Kidney epithelial cell (primary cell): ENCODE data around the gene CYP2S1. TPM values are rescaled to one million over a fixed set of nuclear protein-coding genes. Genes with fewer than 3 reads are reported as not detected.

Source experiments
- DNase-seq: peaks from one replicate; pipeline ENCODE4 v3.0.0-alpha.2; 2010; ENCODE audit warnings: low read depth
- H3K27me3 ChIP-seq: 2 replicates; pipeline ENCODE4 v1.6.0; 2011; ENCODE audit warnings: low read length; ENCODE audit not compliant: control insufficient read depth, insufficient read depth
- H3K36me3 ChIP-seq: 2 replicates; pipeline ENCODE4 v1.5.1; 2011; ENCODE audit warnings: low read length; ENCODE audit not compliant: control insufficient read depth, insufficient read depth
- H3K4me3 ChIP-seq: 2 replicates; pipeline ENCODE4 v1.5.1; 2011; ENCODE audit warnings: low read depth, mild to moderate bottlenecking, control low read depth, low read length
- CTCF ChIP-seq: IDR thresholded peaks from 2 replicates; pipeline ENCODE4 v1.5.1; 2011; ENCODE audit warnings: mild to moderate bottlenecking, moderate library complexity, low read length, control low read depth, inconsistent platforms; ENCODE audit not compliant: insufficient read depth, poor library complexity, severe bottlenecking
- total RNA-seq: library from RNA; depleted of rRNA; stranded (reverse); fragments of >200 nt; gene quantifications from 2 replicates; pipeline ENCODE4 v1.2.3, GENCODE V29; 2015

The CYP2S1 gene
- total RNA-seq, 1 donor from 2014 or later: 4.9 TPM

GRCh38 chr19:41222240-41222639 lies 29.2 kb downstream of the CYP2S1 start:
- Histone ChIP-seq H3K36me3 (peaks cover 3% of the 10 kb centered on the region), H3K27me3 (no peaks in the 10 kb centered on the region), H3K4me3 (no peak overlapping the region)
- DNase-seq: no peak
- no peak for TF ChIP-seq CTCF

- Histone ChIP-seq H3K27me3 (no peaks in the 10 kb centered on the region), H3K36me3 (peaks cover 3% of the 10 kb centered on the region), H3K4me3 (no peak overlapping the region)
- DNase-seq: peak; percentile 88
- no peak for TF ChIP-seq CTCF
Measured at GRCh38 chr19:41223431-41224234, 30.6 kb downstream of the CYP2S1 start.

- DNase-seq: no peak
- Histone ChIP-seq H3K4me3 (no peak overlapping the region), H3K36me3 (peaks cover 3% of the 10 kb centered on the region), H3K27me3 (no peaks in the 10 kb centered on the region)
- TF ChIP-seq CTCF: no peak
Measured at GRCh38 chr19:41224632-41225031, 31.6 kb downstream of the CYP2S1 start.

- Histone ChIP-seq H3K27me3 (no peaks in the 10 kb centered on the region), H3K4me3 (peak overlapping the region; percentile 11), H3K36me3 (peaks cover 3% of the 10 kb centered on the region)
- TF ChIP-seq CTCF: no peak
- peak; percentile 97 for DNase-seq
Measured at GRCh38 chr19:41225238-41226052, 32.4 kb downstream of the CYP2S1 start.

GRCh38 chr19:41226053-41226873 lies 33.2 kb downstream of the CYP2S1 start:
- no peak for DNase-seq
- Histone ChIP-seq H3K36me3 (peaks cover 1% of the 10 kb centered on the region), H3K4me3 (peak overlapping the region; percentile 16), H3K27me3 (no peaks in the 10 kb centered on the region)
- no peak for TF ChIP-seq CTCF
